Measurements from ENCODE around the gene GGT7. TPM values are rescaled to one million over a fixed set of nuclear protein-coding genes. Genes with fewer than 3 reads are reported as not detected.

The GGT7 gene
- total RNA-seq, 1 experiment from 2014 or later, result 6.5 TPM

DNA sequence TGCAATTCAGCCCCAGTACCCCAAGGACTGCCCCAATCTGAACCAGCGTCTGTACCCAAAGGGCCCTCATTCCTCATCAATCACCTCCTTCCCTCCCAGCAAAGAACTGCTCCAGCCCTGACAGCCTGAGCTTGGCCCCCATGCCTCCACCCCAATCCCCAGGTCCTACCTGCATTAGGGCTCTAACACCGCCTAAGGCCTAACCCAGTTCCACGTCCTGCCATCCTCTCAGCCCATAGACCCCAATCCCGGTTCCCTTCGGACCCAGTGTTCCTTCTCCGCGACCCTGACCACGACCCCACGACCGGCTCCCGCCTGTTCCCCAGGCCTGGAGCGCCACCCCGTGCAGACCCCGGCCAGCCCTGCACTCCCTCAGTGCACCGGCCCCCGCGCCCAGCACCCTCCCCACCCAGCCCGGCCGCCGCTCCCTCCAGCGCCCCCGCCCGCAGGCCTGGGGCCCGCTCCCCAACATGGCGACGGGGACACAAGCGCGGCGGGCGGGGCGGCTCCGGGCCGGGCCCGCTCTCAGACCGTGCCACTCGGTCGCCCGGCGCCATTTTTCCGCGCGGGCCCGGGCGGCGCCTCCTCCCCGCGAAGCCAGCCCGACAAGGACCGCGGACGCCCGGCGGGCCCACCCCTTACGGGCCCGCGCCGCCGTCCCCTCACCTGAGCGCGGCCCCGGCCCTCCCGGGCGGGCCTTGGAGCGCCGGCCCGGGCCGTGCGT lies 47.7 kb downstream of the GGT7 start:
- H3K27me3 ChIP-seq (ENCODE audit: insufficient read depth, low read depth), result no peaks in the 10 kb centered on the region
- peaks cover 50% of the 10 kb centered on the region for H3K79me2 ChIP-seq (ENCODE audit: low read depth)
- peak overlapping the region; percentile 98 for H3K4me3 ChIP-seq
- intact Hi-C loops (cut with micrococcal nuclease; ENCODE audit: unreplicated experiment), result no loop called here
- ChIA-PET POLR2A (ENCODE audit: unreplicated experiment) (interaction anchor here (0.6 to 0.8 kb wide), 6 partner anchors 55 to 1077 kb away, joined by 3 to 9 read pairs (median 4); partner anchors contain the start of gene EDEM2), CTCF (interaction anchor here (0.7 to 1.2 kb wide), 3 partner anchors 51 to 271 kb away, joined by 3 to 8 read pairs (median 3); no protein-coding TSS in a partner anchor)
- peak overlapping the region; percentile 78 for H3K4me2 ChIP-seq
- H2AFZ ChIP-seq, result peak overlapping the region; percentile 78
- H3K9me2 ChIP-seq (ENCODE audit: insufficient read depth), result no peaks in the 10 kb centered on the region
- BruUV-seq (replicated peaks), result TSS peak; percentile 68
- H3K27ac ChIP-seq, result peak overlapping the region; percentile 54
- peaks cover 22% of the 10 kb centered on the region for H3F3A ChIP-seq (ENCODE audit: insufficient read depth, low read depth)
- peaks cover 24% of the 10 kb centered on the region for H3K4me1 ChIP-seq (replicated peaks; ENCODE audit: insufficient read depth)
- H4K20me1 ChIP-seq (ENCODE audit: insufficient read depth), result peaks cover 42% of the 10 kb centered on the region
- DNase-seq, result peak in 1 of 2 experiments; percentile 62
- TF ChIP-seq EZH2 (IDR thresholded peaks at IDR 0.05; ENCODE audit: low read depth), result no peak
- TF ChIP-seq, protein P1, sequence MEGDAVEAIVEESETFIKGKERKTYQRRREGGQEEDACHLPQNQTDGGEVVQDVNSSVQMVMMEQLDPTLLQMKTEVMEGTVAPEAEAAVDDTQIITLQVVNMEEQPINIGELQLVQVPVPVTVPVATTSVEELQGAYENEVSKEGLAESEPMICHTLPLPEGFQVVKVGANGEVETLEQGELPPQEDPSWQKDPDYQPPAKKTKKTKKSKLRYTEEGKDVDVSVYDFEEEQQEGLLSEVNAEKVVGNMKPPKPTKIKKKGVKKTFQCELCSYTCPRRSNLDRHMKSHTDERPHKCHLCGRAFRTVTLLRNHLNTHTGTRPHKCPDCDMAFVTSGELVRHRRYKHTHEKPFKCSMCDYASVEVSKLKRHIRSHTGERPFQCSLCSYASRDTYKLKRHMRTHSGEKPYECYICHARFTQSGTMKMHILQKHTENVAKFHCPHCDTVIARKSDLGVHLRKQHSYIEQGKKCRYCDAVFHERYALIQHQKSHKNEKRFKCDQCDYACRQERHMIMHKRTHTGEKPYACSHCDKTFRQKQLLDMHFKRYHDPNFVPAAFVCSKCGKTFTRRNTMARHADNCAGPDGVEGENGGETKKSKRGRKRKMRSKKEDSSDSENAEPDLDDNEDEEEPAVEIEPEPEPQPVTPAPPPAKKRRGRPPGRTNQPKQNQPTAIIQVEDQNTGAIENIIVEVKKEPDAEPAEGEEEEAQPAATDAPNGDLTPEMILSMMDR (conservative IDR thresholded peaks at IDR 0.05), result no peak
- no peaks in the 10 kb centered on the region for H3K36me3 ChIP-seq (ENCODE audit: low read depth)
- H3K9me3 ChIP-seq (ENCODE audit: insufficient read depth, low read depth), result no peaks in the 10 kb centered on the region

- Histone ChIP-seq H3K79me2 (ENCODE audit: low read depth) (peaks cover 55% of the 10 kb centered on the region), H3K9me3 (ENCODE audit: insufficient read depth, low read depth) (no peaks in the 10 kb centered on the region), H3K36me3 (ENCODE audit: low read depth) (no peaks in the 10 kb centered on the region), H3K4me2 (peak overlapping the region; percentile 78), H4K20me1 (ENCODE audit: insufficient read depth) (peaks cover 46% of the 10 kb centered on the region), H3F3A (ENCODE audit: insufficient read depth, low read depth) (peaks cover 19% of the 10 kb centered on the region), H3K4me1 (replicated peaks; ENCODE audit: insufficient read depth) (peaks cover 24% of the 10 kb centered on the region), H3K9me2 (ENCODE audit: insufficient read depth) (no peaks in the 10 kb centered on the region), H2AFZ (peak overlapping the region; percentile 78; the same call in 1 of the 2 replicates), H3K27me3 (ENCODE audit: insufficient read depth, low read depth) (no peaks in the 10 kb centered on the region), H3K4me3 (peak overlapping the region; percentile 98), H3K27ac (peak overlapping the region; percentile 54)
- CTCF ChIA-PET, result interaction anchor here (0.7 kb wide), 3 partner anchors 52 to 626 kb away, joined by 3 to 8 read pairs (median 4); no protein-coding TSS in a partner anchor
- DNase-seq, result peak; percentile 83 to 84
- TF ChIP-seq EZH2 (IDR thresholded peaks at IDR 0.05; ENCODE audit: low read depth), result no peak
- TF ChIP-seq, protein P1 (conservative IDR thresholded peaks at IDR 0.05), result no peak
- POLR2A ChIA-PET (ENCODE audit: unreplicated experiment), result interaction anchor here (0.6 to 0.8 kb wide), 5 partner anchors 74 to 1077 kb away, joined by 4 to 7 read pairs (median 5); no protein-coding TSS in a partner anchor
- no TSS peak for BruUV-seq (replicated peaks)
- intact Hi-C loops (cut with micrococcal nuclease; ENCODE audit: unreplicated experiment), result no loop called here
Measured at GRCh38 chr20:34824452-34824805, 48.2 kb downstream of the GGT7 start.

GRCh38 chr20:34824026-34824425 lies 48.6 kb downstream of the GGT7 start:
- Histone ChIP-seq H3K9me2 (ENCODE audit: insufficient read depth) (no peaks in the 10 kb centered on the region), H3K4me2 (peak overlapping the region; percentile 78), H3K27me3 (ENCODE audit: insufficient read depth, low read depth) (no peaks in the 10 kb centered on the region), H3K79me2 (ENCODE audit: low read depth) (peaks cover 59% of the 10 kb centered on the region), H3K9me3 (ENCODE audit: insufficient read depth, low read depth) (no peaks in the 10 kb centered on the region), H3K36me3 (ENCODE audit: low read depth) (no peaks in the 10 kb centered on the region), H3K4me3 (peak overlapping the region; percentile 98), H2AFZ (no peak overlapping the region), H3K27ac (peak overlapping the region; percentile 54), H3F3A (ENCODE audit: insufficient read depth, low read depth) (peaks cover 19% of the 10 kb centered on the region), H4K20me1 (ENCODE audit: insufficient read depth) (peaks cover 50% of the 10 kb centered on the region), H3K4me1 (replicated peaks; ENCODE audit: insufficient read depth) (peaks cover 24% of the 10 kb centered on the region)
- BruUV-seq (replicated peaks), result TSS peak; percentile 43
- TF ChIP-seq, protein P1 (conservative IDR thresholded peaks at IDR 0.05), result no peak
- TF ChIP-seq EZH2 (IDR thresholded peaks at IDR 0.05; ENCODE audit: low read depth), result no peak
- peak in 1 of 2 experiments; percentile 81 for DNase-seq
- ChIA-PET POLR2A (ENCODE audit: unreplicated experiment) (interaction anchor here (0.6 to 0.8 kb wide), 5 partner anchors 74 to 1078 kb away, joined by 3 to 7 read pairs (median 5); no protein-coding TSS in a partner anchor), CTCF (interaction anchor here (0.7 kb wide), 2 partner anchors 52 to 626 kb away, joined by 3 to 4 read pairs; no protein-coding TSS in a partner anchor)
- intact Hi-C loops (cut with micrococcal nuclease; ENCODE audit: unreplicated experiment), result no loop called here
